Activated B cell treated with CpG ODN at 0.5 μM for 24 hours (primary cell): ENCODE measurements around the gene SLC1A6. TPM values are rescaled to one million over a fixed set of nuclear protein-coding genes. Genes with fewer than 3 reads are reported as not detected.

Source experiments
- ATAC-seq: fragments of 200-7000 bp; cut with Tn5 transposase; one replicate; pipeline ENCODE4 v1.10.0; 2021; ENCODE audit warnings: low read depth, mild to moderate bottlenecking, moderate library complexity
- CTCF ChIA-PET: fragments of 350-600 bp; sonication (Branson Sonifier 250); formaldehyde crosslinking; loops from one replicate; lab custom pipeline; 2021; ENCODE audit warnings: antibody characterized with exemption; lab: Charles Lee
- POLR2A ChIA-PET: fragments of 350-600 bp; sonication (Branson Sonifier 250); formaldehyde crosslinking; loops from one replicate; lab custom pipeline; 2021; ENCODE audit warnings: antibody characterized with exemption; lab: Charles Lee
- DNase-seq: peaks from one replicate; pipeline ENCODE4 v3.0.0; 2022
- H3K27ac Mint-ChIP-seq: one replicate; pipeline ENCODE4 v1.8.0; 2020; ENCODE audit warnings: mixed read lengths
- H3K27me3 Mint-ChIP-seq: one replicate; pipeline ENCODE4 v1.8.0; 2021; ENCODE audit warnings: mixed read lengths
- H3K36me3 Mint-ChIP-seq: one replicate; pipeline ENCODE4 v1.8.0; 2021; ENCODE audit warnings: low read depth, mixed read lengths
- H3K4me1 Mint-ChIP-seq: one replicate; pipeline ENCODE4 v1.8.0; 2021; ENCODE audit warnings: mixed read lengths
- H3K4me3 Mint-ChIP-seq: one replicate; pipeline ENCODE4 v1.8.0; 2020; ENCODE audit warnings: mild to moderate bottlenecking, mixed read lengths
- H3K9me3 Mint-ChIP-seq: one replicate; pipeline ENCODE4 v1.8.0; 2020; ENCODE audit warnings: mixed read lengths
- CTCF ChIP-seq: fragments of 200-600 bp; IDR thresholded peaks from one replicate; pipeline ENCODE4 v1.8.0; 2022; ENCODE audit warnings: antibody characterized with exemption, mild to moderate bottlenecking
- intact Hi-C: fragments of 100-400 bp; cut with micrococcal nuclease; formaldehyde crosslinking; loops from one replicate; pipeline ENCODE4 v1.15.1; 2024
- total RNA-seq: library from RNA; stranded (reverse); gene quantifications from 2 replicates; pipeline ENCODE4 v1.2.3, GENCODE V29; 2022

SLC1A6 gene
- total RNA-seq, 1 donor from 2014 or later, result not detected

GRCh38 chr19:14959263-14959662 is 20.4 kb downstream of the SLC1A6 start:
- intact Hi-C loops, result no loop called here
- H3K4me1 Mint-ChIP-seq, result no peaks in the 10 kb centered on the region
- peaks cover 13% of the 10 kb centered on the region for H3K9me3 Mint-ChIP-seq
- DNase-seq (no peak), ATAC-seq (no peak)
- H3K27ac Mint-ChIP-seq, result no peak overlapping the region
- ChIA-PET POLR2A (no interaction called here), CTCF (no interaction called here)
- no peak overlapping the region for H3K4me3 Mint-ChIP-seq
- no peaks in the 10 kb centered on the region for H3K36me3 Mint-ChIP-seq
- H3K27me3 Mint-ChIP-seq, result peaks cover 8% of the 10 kb centered on the region
- TF ChIP-seq CTCF, result no peak

DNA sequence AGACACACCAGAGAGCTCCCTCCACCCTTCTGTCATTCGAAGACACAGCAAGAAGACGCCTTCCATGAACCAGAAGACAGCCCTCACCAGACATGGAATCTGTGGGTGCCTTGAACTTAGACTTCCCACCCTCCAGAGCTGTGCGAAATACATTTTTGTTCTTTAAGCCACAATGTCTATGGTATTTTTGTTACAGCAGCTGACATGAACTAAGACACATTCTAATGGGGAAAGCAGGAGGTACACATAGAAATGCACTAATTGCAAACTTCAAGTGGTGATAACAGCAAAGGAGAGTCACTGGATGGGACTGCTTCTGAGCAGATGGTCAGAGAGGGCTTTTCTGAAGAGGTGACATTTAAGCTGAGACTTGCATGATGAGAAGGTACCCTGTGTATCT is 22.2 kb downstream of the SLC1A6 start:
- CTCF ChIA-PET, result no interaction called here
- Mint-ChIP-seq H3K4me3 (no peak overlapping the region), H3K27ac (no peak overlapping the region), H3K4me1 (no peaks in the 10 kb centered on the region), H3K36me3 (no peaks in the 10 kb centered on the region), H3K9me3 (peaks cover 9% of the 10 kb centered on the region), H3K27me3 (peaks cover 13% of the 10 kb centered on the region)
- TF ChIP-seq CTCF, result no peak
- intact Hi-C loops, result no loop called here
- POLR2A ChIA-PET, result no interaction called here
- DNase-seq, result no peak
- no peak for ATAC-seq

- Mint-ChIP-seq H3K27ac (no peak overlapping the region), H3K4me1 (no peaks in the 10 kb centered on the region), H3K36me3 (no peaks in the 10 kb centered on the region), H3K4me3 (no peak overlapping the region), H3K9me3 (peaks cover 5% of the 10 kb centered on the region), H3K27me3 (peaks cover 9% of the 10 kb centered on the region)
- CTCF ChIA-PET, result no interaction called here
- no peak for DNase-seq
- intact Hi-C loops, result no loop called here
- ATAC-seq, result no peak
- no peak for TF ChIP-seq CTCF
- POLR2A ChIA-PET, result interaction anchor here (0.5 kb wide), 1 partner anchor 257 kb away, joined by 5 read pairs; no protein-coding TSS in a partner anchor
Measured at GRCh38 chr19:14954071-14954655, 25.5 kb downstream of the SLC1A6 start.

DNA sequence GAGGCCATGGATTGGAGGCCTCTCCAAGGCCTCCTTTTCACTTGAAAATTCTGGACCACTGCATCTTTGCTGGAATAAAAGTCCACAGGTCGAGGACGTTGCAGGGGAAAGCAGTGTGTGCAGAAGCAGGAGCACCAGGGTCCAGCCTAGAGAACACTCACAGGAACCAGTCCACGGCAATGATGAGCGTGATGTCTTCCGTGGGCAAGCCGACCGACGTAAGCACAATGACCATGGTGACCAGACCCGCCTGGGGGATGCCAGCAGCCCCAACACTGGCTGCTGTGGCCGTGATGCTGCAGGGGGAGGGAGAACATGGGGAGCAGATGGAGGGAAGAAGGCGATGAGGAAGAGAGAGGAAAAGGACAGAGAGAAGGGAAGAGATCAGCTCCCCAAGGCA is 26.9 kb downstream of the SLC1A6 start:
- peaks cover 5% of the 10 kb centered on the region for H3K9me3 Mint-ChIP-seq
- H3K4me3 Mint-ChIP-seq, result no peak overlapping the region
- H3K27me3 Mint-ChIP-seq, result peaks cover 9% of the 10 kb centered on the region
- ATAC-seq (no peak), DNase-seq (no peak)
- no peak for TF ChIP-seq CTCF
- no peaks in the 10 kb centered on the region for H3K36me3 Mint-ChIP-seq
- intact Hi-C loops, result no loop called here
- H3K4me1 Mint-ChIP-seq, result no peaks in the 10 kb centered on the region
- H3K27ac Mint-ChIP-seq, result no peak overlapping the region
- ChIA-PET POLR2A (no interaction called here), CTCF (no interaction called here)

GRCh38 chr19:14950421-14950820 is 29.2 kb downstream of the SLC1A6 start:
- Mint-ChIP-seq H3K27me3 (peaks cover 5% of the 10 kb centered on the region), H3K36me3 (no peaks in the 10 kb centered on the region), H3K4me1 (no peaks in the 10 kb centered on the region), H3K9me3 (no peaks in the 10 kb centered on the region), H3K4me3 (no peak overlapping the region), H3K27ac (no peak overlapping the region)
- ATAC-seq, result no peak
- no peak for DNase-seq
- intact Hi-C loops, result no loop called here
- POLR2A ChIA-PET, result no interaction called here
- CTCF ChIA-PET, result no interaction called here
- no peak for TF ChIP-seq CTCF
